ENCODE results near the gene SNRPD3. TPM values are rescaled to one million over a fixed set of nuclear protein-coding genes. Genes with fewer than 3 reads are reported as not detected.
A peak's percentile ranks its signal among the peaks of the same experiment; 100 is the strongest.

Gene SNRPD3
- total RNA-seq, 1 donor from 2014 or later = 255 TPM

GRCh38 chr22:24567668-24568067 is 11.9 kb downstream of the SNRPD3 start:
- no peak for DNase-seq (ENCODE audit: low read depth)

- no peak for DNase-seq (ENCODE audit: low read depth)
Observed at GRCh38 chr22:24571266-24571665, 15.5 kb downstream of the SNRPD3 start.

- DNase-seq (ENCODE audit: low read depth) = no peak
Observed at GRCh38 chr22:24576778-24577177, 21.0 kb downstream of the SNRPD3 start.

GRCh38 chr22:24578355-24579257 is 22.8 kb downstream of the SNRPD3 start:
- DNase-seq (ENCODE audit: low read depth) = peak; percentile 40

GRCh38 chr22:24579258-24579601 is 23.4 kb downstream of the SNRPD3 start:
- no peak for DNase-seq (ENCODE audit: low read depth)

- peak; percentile 90 for DNase-seq (ENCODE audit: low read depth)
Observed at GRCh38 chr22:24580276-24580675, 24.5 kb downstream of the SNRPD3 start.

- DNase-seq (ENCODE audit: low read depth) = no peak
Observed at GRCh38 chr22:24582056-24582814, 26.4 kb downstream of the SNRPD3 start.

- DNase-seq (ENCODE audit: low read depth) = no peak
Observed at GRCh38 chr22:24583221-24584165, 27.7 kb downstream of the SNRPD3 start.

GRCh38 chr22:24584166-24584790 is 28.5 kb downstream of the SNRPD3 start:
- no peak for DNase-seq (ENCODE audit: low read depth)

- no peak for DNase-seq (ENCODE audit: low read depth)
Observed at GRCh38 chr22:24584871-24585411, 29.1 kb downstream of the SNRPD3 start.

- no peak for DNase-seq (ENCODE audit: low read depth)
Observed at GRCh38 chr22:24585461-24585860, 29.7 kb downstream of the SNRPD3 start.

GRCh38 chr22:24585927-24586546 is 30.2 kb downstream of the SNRPD3 start:
- DNase-seq (ENCODE audit: low read depth) = no peak

GRCh38 chr22:24587251-24587650 is 31.5 kb downstream of the SNRPD3 start:
- no peak for DNase-seq (ENCODE audit: low read depth)

- DNase-seq (ENCODE audit: low read depth) = no peak
Observed at GRCh38 chr22:24587948-24588347, 32.1 kb downstream of the SNRPD3 start.

- no peak for DNase-seq (ENCODE audit: low read depth)
Observed at GRCh38 chr22:24588381-24588756, 32.6 kb downstream of the SNRPD3 start.

- no peak for DNase-seq (ENCODE audit: low read depth)
Observed at GRCh38 chr22:24588757-24589481, 33.1 kb downstream of the SNRPD3 start.

- DNase-seq (ENCODE audit: low read depth) = no peak
Observed at GRCh38 chr22:24589518-24590030, 33.8 kb downstream of the SNRPD3 start.

- no peak for DNase-seq (ENCODE audit: low read depth)
Observed at GRCh38 chr22:24590596-24591173, 34.9 kb downstream of the SNRPD3 start.

GRCh38 chr22:24591286-24591830 is 35.6 kb downstream of the SNRPD3 start:
- DNase-seq (ENCODE audit: low read depth) = no peak

Measured in renal cortical epithelial cell (primary cell).